ENCODE measurements around the gene BRAT1.
"Not testable (repeated sequence)": the region's sequence is repeated elsewhere in the genome, so short reads cannot be mapped to it uniquely, and the experiment has no call there.

Gene BRAT1

DNA sequence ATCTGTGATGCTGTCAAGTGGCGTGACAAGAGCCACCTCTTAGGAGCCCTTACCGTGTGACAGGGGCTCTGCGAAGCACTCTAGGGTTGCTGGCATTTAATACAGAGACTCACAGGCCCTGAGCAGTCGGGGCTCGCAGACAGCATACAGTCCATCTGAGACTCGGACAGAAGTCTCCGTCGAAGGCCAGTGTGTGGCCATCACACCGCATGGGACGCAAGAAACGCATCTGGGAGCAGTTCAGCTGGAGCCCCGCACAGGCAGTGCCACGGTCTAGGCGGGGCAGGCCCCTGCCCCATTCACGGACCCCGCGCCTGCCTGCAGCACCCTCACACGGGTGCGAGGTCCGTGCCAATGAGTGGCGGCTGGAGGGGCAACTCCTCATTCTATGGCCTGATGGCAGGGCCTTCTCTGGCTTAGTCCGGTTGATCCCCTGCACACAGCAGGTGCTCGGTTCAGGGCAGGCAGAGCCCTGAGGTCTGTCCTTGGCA lies 37.1 kb upstream of the BRAT1 start:
- H3K27me3 Mint-ChIP-seq = no peaks in the 10 kb centered on the region
- no peaks in the 10 kb centered on the region for H3K4me1 Mint-ChIP-seq
- DNase-seq (ENCODE audit: low spot score in 2 of 2) (no peak), ATAC-seq (ENCODE audit: low read depth) (no peak)
- H3K9me3 Mint-ChIP-seq = no peaks in the 10 kb centered on the region
- no peak overlapping the region for H3K27ac Mint-ChIP-seq
- no peak overlapping the region for H3K4me3 Mint-ChIP-seq
- peaks cover 6% of the 10 kb centered on the region for H3K36me3 Mint-ChIP-seq

- H3K36me3 Mint-ChIP-seq = not testable (repeated sequence)
These were observed 34.6 kb upstream of the BRAT1 start for GRCh38 chr7:2589941-2590340.

DNA sequence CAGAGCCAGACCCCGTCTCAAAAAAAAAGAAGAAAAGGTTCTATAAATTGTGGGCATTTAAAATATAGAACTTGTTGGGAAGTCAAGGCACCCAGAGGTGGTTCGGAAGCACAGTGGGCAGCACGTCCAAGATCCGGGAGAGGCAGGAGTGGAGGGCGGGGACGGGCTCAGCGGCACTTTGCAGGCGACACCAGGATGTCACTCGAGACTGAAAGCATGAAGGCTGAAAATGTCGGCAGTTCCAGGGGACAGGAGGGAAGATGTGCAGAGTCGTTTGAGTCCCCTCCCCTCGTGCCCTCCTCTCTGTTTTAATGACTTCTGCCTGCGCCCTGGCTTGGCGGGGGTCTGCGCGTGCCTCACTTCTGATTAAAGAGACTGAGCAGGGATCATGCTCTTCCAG lies 34.0 kb upstream of the BRAT1 start:
- no peak overlapping the region for H3K27ac Mint-ChIP-seq
- H3K36me3 Mint-ChIP-seq = peaks cover 6% of the 10 kb centered on the region

More at GRCh38 chr7:2589941-2590340, 34.6 kb upstream of the BRAT1 start:
- H3K27me3 Mint-ChIP-seq; H3K4me3 Mint-ChIP-seq; DNase-seq (ENCODE audit: low spot score in 2 of 2); H3K4me1 Mint-ChIP-seq; H3K27ac Mint-ChIP-seq; H3K9me3 Mint-ChIP-seq; ATAC-seq (ENCODE audit: low read depth): not testable (repeated sequence)

DNA sequence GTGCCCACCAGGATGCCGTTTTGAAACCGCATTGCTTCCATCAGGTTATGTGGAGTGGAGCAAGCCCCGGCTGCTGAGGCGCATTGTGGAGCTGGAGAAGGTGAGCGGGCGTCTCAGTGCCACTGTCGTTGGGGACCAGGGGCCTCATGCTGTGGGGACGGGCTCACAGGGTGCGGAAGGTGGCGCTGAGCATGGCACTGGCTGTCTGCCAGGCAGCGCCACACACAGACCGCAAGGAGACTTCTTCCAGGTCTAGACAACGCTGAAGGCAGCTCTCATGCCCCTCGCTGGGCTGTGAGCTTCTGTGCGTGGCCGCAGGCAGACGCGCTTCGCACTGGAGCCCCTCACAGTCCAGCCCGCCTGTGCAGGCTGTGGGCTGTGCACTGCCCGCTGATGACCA lies 32.5 kb upstream of the BRAT1 start:
- Mint-ChIP-seq H3K27ac (no peak overlapping the region), H3K27me3 (no peaks in the 10 kb centered on the region), H3K4me1 (no peaks in the 10 kb centered on the region), H3K4me3 (no peak overlapping the region), H3K9me3 (no peaks in the 10 kb centered on the region), H3K36me3 (peaks cover 6% of the 10 kb centered on the region)
- no peak for ATAC-seq (ENCODE audit: low read depth)
- DNase-seq (ENCODE audit: low spot score in 2 of 2) = no peak

More for the DNA sequence above, 34.0 kb upstream of the BRAT1 start:
- Mint-ChIP-seq H3K27me3 (no peaks in the 10 kb centered on the region), H3K4me1 (no peaks in the 10 kb centered on the region), H3K9me3 (no peaks in the 10 kb centered on the region), H3K4me3 (no peak overlapping the region)
- DNase-seq (ENCODE audit: low spot score in 2 of 2) (no peak), ATAC-seq (ENCODE audit: low read depth) (no peak)

- no peaks in the 10 kb centered on the region for H3K27me3 Mint-ChIP-seq
- ATAC-seq (ENCODE audit: low read depth) = no peak
- no peak for DNase-seq (ENCODE audit: low spot score in 2 of 2)
- no peak overlapping the region for H3K27ac Mint-ChIP-seq
- H3K4me3 Mint-ChIP-seq = no peak overlapping the region
- peaks cover 5% of the 10 kb centered on the region for H3K36me3 Mint-ChIP-seq
- no peaks in the 10 kb centered on the region for H3K4me1 Mint-ChIP-seq
- no peaks in the 10 kb centered on the region for H3K9me3 Mint-ChIP-seq
These were observed 31.8 kb upstream of the BRAT1 start for GRCh38 chr7:2587134-2587533.

DNA sequence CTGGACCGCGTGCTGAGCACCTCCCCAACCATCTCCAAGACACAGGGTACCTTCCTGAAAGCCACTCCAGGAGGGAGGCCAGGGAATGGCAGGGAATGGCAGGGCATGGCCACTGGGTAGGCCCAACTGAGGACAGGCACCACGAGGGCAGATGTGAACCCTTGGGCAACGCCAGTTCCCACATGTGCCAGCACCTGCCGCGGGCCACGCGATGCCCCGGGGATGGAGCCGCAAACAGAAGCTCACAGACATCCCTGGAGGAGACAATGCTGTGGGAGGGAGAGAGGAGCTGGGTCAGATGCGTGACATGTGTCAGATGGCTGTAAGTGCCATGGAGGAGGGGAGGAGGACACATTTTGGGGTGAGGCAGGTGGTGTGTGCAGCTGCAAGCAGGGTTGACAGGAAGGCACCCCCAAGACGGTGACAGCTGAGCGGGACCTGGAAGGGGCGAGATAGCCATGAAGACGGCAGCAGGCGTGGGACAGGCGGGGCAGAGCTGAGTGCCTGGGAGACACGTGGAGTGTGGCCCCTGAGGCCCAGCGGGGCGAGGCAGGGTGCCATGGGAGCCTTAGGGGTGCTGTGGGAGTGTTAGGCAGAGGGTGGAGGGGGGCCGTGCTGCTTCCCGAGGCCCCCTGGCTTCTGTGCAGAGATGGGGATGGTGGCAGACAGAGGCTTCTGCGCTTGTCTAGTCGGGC lies 31.1 kb upstream of the BRAT1 start:
- Mint-ChIP-seq H3K4me1 (no peaks in the 10 kb centered on the region), H3K36me3 (peaks cover 5% of the 10 kb centered on the region), H3K4me3 (no peak overlapping the region), H3K27me3 (no peaks in the 10 kb centered on the region), H3K27ac (no peak overlapping the region), H3K9me3 (no peaks in the 10 kb centered on the region)
- DNase-seq (ENCODE audit: low spot score in 2 of 2) = no peak
- ATAC-seq (ENCODE audit: low read depth) = no peak

- H3K36me3 Mint-ChIP-seq = peaks cover 4% of the 10 kb centered on the region
- H3K4me1 Mint-ChIP-seq = peaks cover 2% of the 10 kb centered on the region
- ATAC-seq (ENCODE audit: low read depth) (no peak), DNase-seq (ENCODE audit: low spot score in 2 of 2) (no peak)
- H3K9me3 Mint-ChIP-seq = no peaks in the 10 kb centered on the region
- H3K4me3 Mint-ChIP-seq = no peak overlapping the region
- no peak overlapping the region for H3K27ac Mint-ChIP-seq
- H3K27me3 Mint-ChIP-seq = no peaks in the 10 kb centered on the region
These were observed 30.1 kb upstream of the BRAT1 start for GRCh38 chr7:2585446-2585845.

DNA sequence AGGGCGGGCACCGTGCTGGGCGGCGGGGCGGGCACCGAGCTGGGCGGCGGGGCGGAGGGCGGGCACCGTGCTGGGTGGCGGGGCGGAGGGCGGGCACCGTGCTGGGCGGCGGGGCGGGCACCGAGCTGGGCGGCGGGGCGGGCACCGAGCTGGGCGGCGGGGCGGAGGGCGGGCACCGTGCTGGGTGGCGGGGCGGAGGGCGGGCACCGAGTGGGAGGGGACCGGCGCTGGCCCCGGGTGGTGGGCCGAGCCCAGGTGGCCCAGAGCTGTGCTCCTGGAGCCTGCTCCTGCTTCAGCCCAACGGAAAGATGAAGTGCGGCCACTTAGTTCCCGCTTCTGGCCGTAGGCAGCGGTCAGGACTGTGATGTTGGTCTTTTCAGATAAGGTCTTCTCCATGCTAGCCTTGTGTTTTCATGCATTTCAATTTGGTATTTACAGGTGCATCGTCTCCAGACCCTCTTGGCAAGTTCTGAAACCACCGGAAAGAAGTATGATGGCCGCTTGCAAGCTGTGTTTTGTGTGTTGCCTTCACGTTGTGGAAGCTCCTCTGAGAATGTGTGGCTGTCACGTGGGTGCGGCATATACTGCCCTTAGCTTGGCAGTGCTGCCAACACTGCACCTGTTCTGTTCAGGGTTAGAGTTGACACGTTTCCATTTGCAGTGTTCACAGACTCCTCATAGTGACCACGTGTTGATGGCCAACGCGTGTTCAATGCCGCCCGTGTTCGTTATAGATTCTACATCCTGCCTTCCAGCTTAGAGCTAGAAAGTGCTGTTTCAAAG lies 28.7 kb upstream of the BRAT1 start:
- Mint-ChIP-seq H3K27me3 (no peaks in the 10 kb centered on the region), H3K9me3 (no peaks in the 10 kb centered on the region), H3K27ac (no peak overlapping the region), H3K4me3 (no peak overlapping the region), H3K4me1 (peaks cover 3% of the 10 kb centered on the region), H3K36me3 (peaks cover 4% of the 10 kb centered on the region)
- ATAC-seq (ENCODE audit: low read depth) (no peak), DNase-seq (ENCODE audit: low spot score in 2 of 2) (no peak)

DNA sequence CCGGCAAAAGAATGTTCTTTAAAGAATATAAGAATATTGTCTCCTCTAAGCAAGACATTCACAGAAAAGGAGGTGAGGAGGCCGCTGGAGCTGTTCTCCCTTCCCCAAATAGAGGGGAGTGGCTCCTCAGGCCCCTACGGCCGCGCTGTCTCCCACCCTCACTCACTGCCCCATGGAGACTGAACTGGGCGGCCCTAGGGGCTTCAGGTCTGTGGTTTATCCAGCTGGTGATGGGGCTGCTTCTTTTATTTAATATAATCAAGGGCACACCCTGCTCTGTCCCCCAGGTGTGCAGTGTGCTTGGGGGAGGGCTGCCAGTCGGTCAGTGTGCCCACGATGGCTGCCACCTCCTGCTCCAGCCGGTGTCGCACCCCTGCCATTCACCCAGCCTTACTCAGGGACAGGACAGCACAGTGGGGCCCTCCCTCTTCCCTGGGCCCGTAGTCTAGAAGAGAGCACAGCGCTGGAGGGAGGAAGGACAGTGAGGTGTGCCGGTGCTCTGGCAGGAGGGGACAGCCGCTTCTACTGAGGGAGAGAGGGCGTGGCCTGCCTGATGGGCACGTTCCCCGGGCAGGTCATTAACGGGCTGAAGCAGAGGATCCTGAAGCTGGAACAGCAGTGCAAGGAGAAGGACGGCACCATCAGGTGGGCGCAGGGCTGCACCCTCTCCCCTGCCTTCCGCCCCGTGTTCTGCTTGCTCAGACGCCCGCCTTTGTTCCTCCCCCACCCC lies 26.8 kb upstream of the BRAT1 start:
- H3K27ac Mint-ChIP-seq = no peak overlapping the region
- ATAC-seq (ENCODE audit: low read depth) (no peak), DNase-seq (ENCODE audit: low spot score in 2 of 2) (no peak)
- no peak overlapping the region for H3K4me3 Mint-ChIP-seq
- peaks cover 4% of the 10 kb centered on the region for H3K36me3 Mint-ChIP-seq
- no peaks in the 10 kb centered on the region for H3K9me3 Mint-ChIP-seq
- no peaks in the 10 kb centered on the region for H3K27me3 Mint-ChIP-seq
- H3K4me1 Mint-ChIP-seq = peaks cover 3% of the 10 kb centered on the region

DNA sequence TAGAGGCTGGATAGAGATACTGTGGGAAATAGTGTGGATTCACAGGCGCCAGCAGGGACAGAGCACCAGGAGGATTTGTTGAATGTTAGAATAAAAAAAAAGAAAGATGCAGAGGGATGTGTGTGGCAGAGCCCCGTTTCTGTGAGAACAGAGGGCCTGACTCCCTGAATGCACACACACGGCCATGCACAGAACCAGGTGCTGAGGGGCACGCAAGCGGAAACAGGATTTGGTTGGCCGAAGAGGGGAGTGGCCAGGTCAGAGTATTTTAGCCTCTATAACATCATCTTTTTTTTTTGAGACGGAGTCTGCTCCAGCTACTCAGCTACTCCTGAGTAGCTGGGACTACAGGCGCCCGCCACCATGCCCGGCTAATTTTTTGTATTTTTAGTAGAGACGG lies 25.3 kb upstream of the BRAT1 start:
- peaks cover 2% of the 10 kb centered on the region for H3K36me3 Mint-ChIP-seq
- no peaks in the 10 kb centered on the region for H3K9me3 Mint-ChIP-seq
- no peak for DNase-seq (ENCODE audit: low spot score in 2 of 2)
- no peak overlapping the region for H3K27ac Mint-ChIP-seq
- H3K4me3 Mint-ChIP-seq = no peak overlapping the region
- ATAC-seq (ENCODE audit: low read depth) = no peak
- no peaks in the 10 kb centered on the region for H3K27me3 Mint-ChIP-seq
- H3K4me1 Mint-ChIP-seq = peaks cover 3% of the 10 kb centered on the region

- ATAC-seq (ENCODE audit: low read depth) = no peak
- no peak overlapping the region for H3K4me3 Mint-ChIP-seq
- H3K4me1 Mint-ChIP-seq = peaks cover 5% of the 10 kb centered on the region
These were observed 22.8 kb upstream of the BRAT1 start for GRCh38 chr7:2577914-2578680.

DNA sequence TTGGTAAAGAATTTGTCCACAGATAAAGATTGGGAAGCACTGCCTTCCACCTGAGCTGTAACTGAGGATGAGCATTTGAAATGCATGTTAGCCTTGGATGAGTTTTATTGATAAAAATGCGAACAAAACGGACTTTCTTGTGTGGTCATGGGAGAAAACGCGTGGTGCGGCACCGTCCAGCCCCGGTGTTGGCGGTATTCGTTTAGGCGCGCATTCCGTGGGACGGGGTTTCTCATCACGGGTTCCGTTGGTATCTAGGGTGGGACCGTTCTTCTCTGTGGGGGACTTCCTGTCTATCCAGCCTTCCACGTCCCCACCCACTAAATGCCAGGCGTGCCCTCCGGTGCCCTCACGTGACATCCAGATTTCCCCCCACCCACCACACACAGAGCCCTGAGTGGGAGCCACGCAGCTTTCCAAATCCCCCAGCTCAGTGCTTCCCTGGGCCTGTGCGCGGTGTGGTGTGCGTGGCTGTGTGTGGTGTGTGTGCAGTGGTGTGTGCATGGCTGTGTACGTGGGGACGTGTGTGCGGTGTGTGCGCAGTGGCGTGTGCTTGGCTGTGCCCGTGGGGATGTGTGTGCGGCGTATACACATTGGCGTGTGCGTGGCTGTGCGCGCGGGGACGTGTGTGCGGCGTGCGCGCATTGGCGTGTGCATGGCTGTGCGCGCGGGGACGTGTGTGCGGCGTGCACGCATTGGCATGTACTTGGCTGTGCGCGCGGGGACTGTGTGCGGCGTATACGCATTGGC lies 21.6 kb upstream of the BRAT1 start:
- peaks cover 4% of the 10 kb centered on the region for H3K36me3 Mint-ChIP-seq
- ATAC-seq (ENCODE audit: low read depth) (no peak), DNase-seq (ENCODE audit: low spot score in 2 of 2) (no peak)
- H3K27me3 Mint-ChIP-seq = no peaks in the 10 kb centered on the region
- no peak overlapping the region for H3K27ac Mint-ChIP-seq
- H3K4me3 Mint-ChIP-seq = no peak overlapping the region
- peaks cover 5% of the 10 kb centered on the region for H3K4me1 Mint-ChIP-seq
- H3K9me3 Mint-ChIP-seq = no peaks in the 10 kb centered on the region

More at GRCh38 chr7:2577914-2578680, 22.8 kb upstream of the BRAT1 start:
- no peak for DNase-seq (ENCODE audit: low spot score in 2 of 2)
- Mint-ChIP-seq H3K9me3 (no peaks in the 10 kb centered on the region), H3K27me3 (no peaks in the 10 kb centered on the region), H3K27ac (no peak overlapping the region), H3K36me3 (peaks cover 2% of the 10 kb centered on the region)

GRCh38 chr7:2575733-2576340 lies 20.5 kb upstream of the BRAT1 start:
- no peaks in the 10 kb centered on the region for H3K27me3 Mint-ChIP-seq
- H3K4me3 Mint-ChIP-seq = no peak overlapping the region
- H3K27ac Mint-ChIP-seq = no peak overlapping the region
- H3K36me3 Mint-ChIP-seq = peaks cover 4% of the 10 kb centered on the region
- peaks cover 5% of the 10 kb centered on the region for H3K4me1 Mint-ChIP-seq
- DNase-seq (ENCODE audit: low spot score in 2 of 2) (no peak), ATAC-seq (ENCODE audit: low read depth) (no peak)
- no peaks in the 10 kb centered on the region for H3K9me3 Mint-ChIP-seq

Measured in memory B cell (primary cell).